Mesendoderm (in vitro differentiated cells): ENCODE measurements around the gene NUCB1.
A peak's percentile ranks its signal among the peaks of the same experiment; 100 is the strongest.
"Not testable (repeated sequence)": the region's sequence is repeated elsewhere in the genome, so short reads cannot be mapped to it uniquely, and the experiment has no call there.

Source experiments
- DNase-seq: peaks from one replicate; pipeline ENCODE4 v3.0.0; 2013
- H2AK5ac ChIP-seq: 2 replicates; pipeline ENCODE4 v1.6.1; 2013; ENCODE audit warnings: low read length, inconsistent platforms
- H2BK120ac ChIP-seq: 2 replicates; pipeline ENCODE4 v1.6.1; 2013; ENCODE audit warnings: low read depth, mild to moderate bottlenecking, low read length, moderate library complexity, mixed read lengths
- H2BK15ac ChIP-seq: replicated peaks from 2 replicates; pipeline ENCODE4 v1.6.1; 2013; ENCODE audit warnings: low read depth, mild to moderate bottlenecking, moderate library complexity
- H2BK5ac ChIP-seq: 2 replicates; pipeline ENCODE4 v1.6.1; 2013; ENCODE audit warnings: low read length, inconsistent platforms
- H3K18ac ChIP-seq: 2 replicates; pipeline ENCODE4 v1.6.1; 2013; ENCODE audit warnings: mild to moderate bottlenecking, low read length, mixed read lengths
- H3K23ac ChIP-seq: one replicate; pipeline ENCODE4 v1.6.1; 2013; ENCODE audit warnings: low read length
- H3K27ac ChIP-seq: 2 replicates; pipeline ENCODE4 v1.5.1; 2013; ENCODE audit warnings: low read depth, mild to moderate bottlenecking, inconsistent platforms, low read length, moderate library complexity
- H3K27me3 ChIP-seq: 2 replicates; pipeline ENCODE4 v1.6.1; 2013; ENCODE audit warnings: low read length, control low read depth, mild to moderate bottlenecking, inconsistent platforms; ENCODE audit not compliant: insufficient read depth, poor library complexity
- H3K36me3 ChIP-seq: 2 replicates; pipeline ENCODE4 v1.6.1; 2013; ENCODE audit warnings: low read length, inconsistent platforms; ENCODE audit not compliant: control insufficient read depth, insufficient read depth
- H3K4ac ChIP-seq: one replicate; pipeline ENCODE4 v1.6.1; 2013; ENCODE audit warnings: low read depth, mild to moderate bottlenecking, low read length, moderate library complexity
- H3K4me1 ChIP-seq: 2 replicates; pipeline ENCODE4 v1.6.1; 2013; ENCODE audit warnings: low read depth, low read length, inconsistent platforms; ENCODE audit not compliant: control insufficient read depth
- H3K4me2 ChIP-seq: 2 replicates; pipeline ENCODE4 v1.6.1; 2013; ENCODE audit warnings: low read length
- H3K4me3 ChIP-seq: 2 replicates; pipeline ENCODE4 v1.5.1; 2013; ENCODE audit warnings: mild to moderate bottlenecking, low read length
- H3K56ac ChIP-seq: one replicate; pipeline ENCODE4 v1.6.1; 2013; ENCODE audit warnings: low read length
- H3K79me1 ChIP-seq: 2 replicates; pipeline ENCODE4 v1.6.1; 2013; ENCODE audit warnings: low read length, inconsistent platforms
- H3K79me2 ChIP-seq: 2 replicates; pipeline ENCODE4 v1.6.1; 2013; ENCODE audit warnings: mild to moderate bottlenecking, low read length; ENCODE audit not compliant: control insufficient read depth, insufficient read depth
- H3K9ac ChIP-seq: 2 replicates; pipeline ENCODE4 v1.6.1; 2013; ENCODE audit warnings: low read length, inconsistent platforms
- H4K5ac ChIP-seq: one replicate; pipeline ENCODE4 v1.6.1; 2013; ENCODE audit warnings: low read length
- H4K8ac ChIP-seq: one replicate; pipeline ENCODE4 v1.6.1; 2013; ENCODE audit warnings: low read depth, mild to moderate bottlenecking, control low read depth, low read length, moderate library complexity
- WGBS: extraction: QIAGEN DNeasy Blood & Tissue Kit; methylation state at CpG from one replicate; pipeline ENCODE4 v1.1.7; 2013; ENCODE audit warnings: low lambda C conversion rate, missing lambda C conversion rate; ENCODE audit not compliant: insufficient coverage; ENCODE audit errors: extremely low coverage; 5-methylcytosine and 5-hydroxymethylcytosine counted together

The NUCB1 gene

DNA sequence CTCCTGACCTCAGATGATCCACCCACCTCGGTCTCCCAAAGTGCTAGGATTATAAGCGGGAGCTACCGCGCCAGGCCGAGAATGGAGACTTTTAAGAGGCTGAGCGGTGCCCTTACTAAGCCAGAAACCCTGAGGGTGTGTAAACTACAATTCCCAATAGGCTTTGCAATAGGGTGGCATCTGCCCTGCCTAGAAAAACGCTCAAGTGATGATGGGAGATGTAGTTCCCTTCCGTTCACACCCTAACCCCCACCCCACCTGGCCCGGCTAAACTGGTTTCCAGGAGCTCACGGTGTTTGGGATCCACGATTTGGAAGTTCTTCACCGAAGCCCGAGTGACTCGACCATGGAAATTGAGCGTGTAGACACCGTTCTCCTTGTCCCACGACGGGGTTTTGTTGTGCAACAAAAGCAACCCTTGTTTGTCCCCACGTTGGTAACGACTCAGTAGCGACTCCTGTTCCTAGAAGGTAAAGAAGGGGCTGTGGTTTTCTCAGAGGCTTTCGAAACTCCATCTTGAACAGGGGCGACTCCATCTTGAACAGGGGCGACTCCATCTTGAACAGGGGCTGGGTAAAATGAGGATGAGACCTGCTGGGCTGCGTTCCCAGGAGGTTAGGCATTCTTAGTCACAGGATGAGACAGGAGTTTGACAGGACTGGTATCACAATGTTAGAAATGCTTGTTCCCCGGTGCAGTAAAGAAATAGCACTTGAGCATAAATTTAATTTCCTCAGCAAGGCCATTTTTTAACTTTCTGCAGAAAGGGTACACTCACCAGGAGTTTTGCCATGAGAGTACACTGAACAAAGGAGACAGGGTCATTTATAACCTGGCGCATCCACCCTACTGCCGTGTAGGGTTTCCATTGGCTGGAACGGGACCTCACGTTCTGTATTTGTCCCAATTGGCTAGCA lies 18.1 kb upstream of the NUCB1 start:
- H3K4me2 ChIP-seq, result no peak overlapping the region
- WGBS, result no CpG with 5 or more reads among the region's 30 CpGs

DNA sequence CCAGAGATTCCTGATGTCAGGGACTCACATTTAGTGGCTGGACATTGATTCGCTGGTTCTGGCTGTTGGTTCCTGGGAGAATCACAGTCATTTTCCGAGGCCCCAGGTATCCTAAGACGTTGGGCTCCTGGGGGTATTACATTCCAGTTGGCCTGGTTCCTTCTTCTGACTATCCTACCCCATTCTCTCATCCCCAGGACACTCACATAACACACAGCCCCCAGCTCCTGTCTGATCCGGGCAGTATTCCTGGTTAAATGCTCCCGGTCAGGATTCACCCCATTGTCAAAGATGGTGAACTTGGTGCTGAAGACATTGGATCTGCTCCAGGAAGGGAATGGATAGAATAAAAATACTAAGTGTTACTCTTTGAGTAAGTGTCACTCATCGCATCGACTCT lies 16.4 kb upstream of the NUCB1 start:
- Histone ChIP-seq H3K4ac (no peak overlapping the region), H3K4me3 (no peak overlapping the region), H3K23ac (no peak overlapping the region), H3K27ac (no peak overlapping the region), H3K18ac (no peak overlapping the region), H2AK5ac (no peak overlapping the region), H3K9ac (no peak overlapping the region), H3K27me3 (no peaks in the 10 kb centered on the region), H4K8ac (no peak overlapping the region), H2BK15ac (no peak overlapping the region), H3K79me2 (no peaks in the 10 kb centered on the region), H3K4me1 (no peaks in the 10 kb centered on the region), H2BK5ac (no peak overlapping the region), H3K4me2 (no peak overlapping the region), H3K79me1 (no peaks in the 10 kb centered on the region), H3K36me3 (no peaks in the 10 kb centered on the region), H2BK120ac (no peak overlapping the region), H3K56ac (no peak overlapping the region), H4K5ac (no peak overlapping the region)
- WGBS, result no CpG with 5 or more reads among the region's 7 CpGs
- no peak for DNase-seq

More for the DNA sequence above, 18.1 kb upstream of the NUCB1 start:
- Histone ChIP-seq H2AK5ac (no peak overlapping the region), H3K18ac (no peak overlapping the region), H3K79me2 (no peaks in the 10 kb centered on the region), H3K27me3 (no peaks in the 10 kb centered on the region), H3K36me3 (no peaks in the 10 kb centered on the region), H2BK15ac (no peak overlapping the region), H2BK120ac (no peak overlapping the region), H3K9ac (no peak overlapping the region), H4K5ac (no peak overlapping the region), H3K56ac (no peak overlapping the region), H4K8ac (no peak overlapping the region), H2BK5ac (no peak overlapping the region), H3K23ac (no peak overlapping the region), H3K27ac (no peak overlapping the region), H3K4ac (no peak overlapping the region), H3K4me1 (no peaks in the 10 kb centered on the region), H3K79me1 (no peaks in the 10 kb centered on the region), H3K4me3 (no peak overlapping the region)
- peak; percentile 71 for DNase-seq

- H3K4me2 ChIP-seq, result no peak overlapping the region
- DNase-seq, result peak; percentile 56
- no peaks in the 10 kb centered on the region for H3K79me1 ChIP-seq
Observed at GRCh38 chr19:48887861-48888612, 12.1 kb upstream of the NUCB1 start.

DNA sequence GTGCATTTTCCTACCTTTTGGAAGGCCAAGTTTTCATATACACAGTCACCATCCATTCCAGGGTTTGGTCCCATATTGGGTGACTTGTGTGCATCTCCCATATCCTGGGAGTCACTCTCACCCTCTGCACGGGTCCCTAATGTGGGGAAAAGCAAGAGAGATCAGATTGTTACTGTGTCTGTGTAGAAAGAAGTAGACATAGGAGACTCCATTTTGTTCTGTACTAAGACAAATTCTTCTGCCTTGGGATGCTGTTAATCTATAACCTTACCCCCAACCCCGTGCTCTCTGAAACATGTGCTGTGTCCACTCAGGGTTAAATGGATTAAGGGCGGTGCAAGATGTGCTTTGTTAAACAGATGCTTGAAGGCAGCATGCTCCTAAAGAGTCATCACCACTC lies 10.6 kb upstream of the NUCB1 start:
- not testable (repeated sequence) for H2AK5ac ChIP-seq, H3K18ac ChIP-seq, H3K9ac ChIP-seq, H3K36me3 ChIP-seq, DNase-seq, H2BK15ac ChIP-seq, H3K79me2 ChIP-seq, H3K56ac ChIP-seq, H3K4me3 ChIP-seq, H4K8ac ChIP-seq, H3K4ac ChIP-seq, H3K79me1 ChIP-seq, H3K27ac ChIP-seq, H3K4me1 ChIP-seq, H2BK5ac ChIP-seq, H3K4me2 ChIP-seq, H4K5ac ChIP-seq, H3K23ac ChIP-seq, H3K27me3 ChIP-seq, H2BK120ac ChIP-seq
- no CpG with 5 or more reads among the region's 3 CpGs for WGBS

More at GRCh38 chr19:48887861-48888612, 12.1 kb upstream of the NUCB1 start:
- no peak overlapping the region for H3K23ac ChIP-seq
- WGBS, result no CpG with 5 or more reads among the region's 21 CpGs
- H3K9ac ChIP-seq, result no peak overlapping the region
- H3K36me3 ChIP-seq, result no peaks in the 10 kb centered on the region
- no peaks in the 10 kb centered on the region for H3K27me3 ChIP-seq
- no peak overlapping the region for H3K4me3 ChIP-seq
- no peak overlapping the region for H3K4ac ChIP-seq
- no peak overlapping the region for H2AK5ac ChIP-seq
- H3K4me1 ChIP-seq, result no peaks in the 10 kb centered on the region
- no peak overlapping the region for H3K56ac ChIP-seq
- H3K18ac ChIP-seq, result no peak overlapping the region
- H3K27ac ChIP-seq, result no peak overlapping the region
- H3K79me2 ChIP-seq, result no peaks in the 10 kb centered on the region
- no peak overlapping the region for H2BK120ac ChIP-seq
- H4K8ac ChIP-seq, result no peak overlapping the region
- no peak overlapping the region for H4K5ac ChIP-seq
- no peak overlapping the region for H2BK15ac ChIP-seq
- no peak overlapping the region for H2BK5ac ChIP-seq

- no peak overlapping the region for H2AK5ac ChIP-seq
- no peak overlapping the region for H3K9ac ChIP-seq
- no peaks in the 10 kb centered on the region for H3K4me1 ChIP-seq
- no peak overlapping the region for H2BK5ac ChIP-seq
- H3K36me3 ChIP-seq, result no peaks in the 10 kb centered on the region
- no peak overlapping the region for H4K8ac ChIP-seq
- H3K4ac ChIP-seq, result no peak overlapping the region
- H4K5ac ChIP-seq, result no peak overlapping the region
- no peaks in the 10 kb centered on the region for H3K79me2 ChIP-seq
- WGBS, result no CpG with 5 or more reads among the region's 4 CpGs
- H3K23ac ChIP-seq, result no peak overlapping the region
- no peaks in the 10 kb centered on the region for H3K27me3 ChIP-seq
- no peak for DNase-seq
- no peak overlapping the region for H3K56ac ChIP-seq
- H2BK120ac ChIP-seq, result no peak overlapping the region
- H3K27ac ChIP-seq, result no peak overlapping the region
- H2BK15ac ChIP-seq, result no peak overlapping the region
- no peak overlapping the region for H3K4me3 ChIP-seq
- no peak overlapping the region for H3K18ac ChIP-seq
- H3K79me1 ChIP-seq, result no peaks in the 10 kb centered on the region
- no peak overlapping the region for H3K4me2 ChIP-seq
Observed at GRCh38 chr19:48890551-48890950, 9.6 kb upstream of the NUCB1 start.
